Measurements from ENCODE around the gene INIP. TPM values are rescaled to one million over a fixed set of nuclear protein-coding genes. Genes with fewer than 3 reads are reported as not detected.
"Not testable (repeated sequence)": the region's sequence is repeated elsewhere in the genome, so short reads cannot be mapped to it uniquely, and the experiment has no call there.

INIP gene
- total RNA-seq, 1 donor from 2014 or later, result 7.3 TPM

DNA sequence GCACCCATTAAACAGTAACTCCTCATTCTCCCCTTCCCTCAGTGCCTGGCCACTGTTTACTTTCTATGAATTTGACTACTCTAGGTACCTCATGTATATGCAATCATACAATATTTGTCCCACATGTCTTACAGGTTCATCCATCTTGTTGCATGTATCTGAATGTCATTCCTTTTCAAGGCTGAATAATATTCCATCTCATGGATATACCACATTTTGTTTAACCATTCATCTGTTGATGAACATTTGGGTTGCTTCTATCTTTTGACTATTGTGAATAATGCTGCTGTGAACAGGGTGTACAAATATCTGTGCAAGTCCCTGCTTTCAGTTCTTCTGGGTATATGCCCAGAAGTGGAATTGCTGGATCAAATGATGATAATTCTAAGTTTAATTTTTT, 40.9 kb downstream of the INIP start:
- ATAC-seq, result no peak
- DNase-seq (ENCODE audit: low spot score), result no peak

DNA sequence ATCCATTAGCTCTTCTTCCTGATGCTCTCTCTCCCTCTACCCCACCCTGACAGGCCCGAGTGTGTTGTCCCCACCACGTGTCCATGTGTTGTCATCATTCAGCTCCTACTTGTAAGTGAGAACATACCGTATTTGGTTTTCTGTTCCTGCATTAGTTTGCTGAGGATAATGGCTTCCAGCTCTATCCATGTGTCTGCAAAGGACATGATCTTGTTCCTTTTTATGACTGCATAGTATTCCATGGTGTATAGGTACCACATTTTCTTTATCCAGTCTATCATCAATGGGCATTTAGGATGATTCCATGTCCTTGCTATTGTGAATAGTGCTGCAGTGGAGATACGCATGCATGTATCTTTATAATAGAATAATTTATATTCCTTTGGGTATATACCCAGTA, 44.7 kb downstream of the INIP start:
- ATAC-seq; DNase-seq (ENCODE audit: low spot score): not testable (repeated sequence)

DNA sequence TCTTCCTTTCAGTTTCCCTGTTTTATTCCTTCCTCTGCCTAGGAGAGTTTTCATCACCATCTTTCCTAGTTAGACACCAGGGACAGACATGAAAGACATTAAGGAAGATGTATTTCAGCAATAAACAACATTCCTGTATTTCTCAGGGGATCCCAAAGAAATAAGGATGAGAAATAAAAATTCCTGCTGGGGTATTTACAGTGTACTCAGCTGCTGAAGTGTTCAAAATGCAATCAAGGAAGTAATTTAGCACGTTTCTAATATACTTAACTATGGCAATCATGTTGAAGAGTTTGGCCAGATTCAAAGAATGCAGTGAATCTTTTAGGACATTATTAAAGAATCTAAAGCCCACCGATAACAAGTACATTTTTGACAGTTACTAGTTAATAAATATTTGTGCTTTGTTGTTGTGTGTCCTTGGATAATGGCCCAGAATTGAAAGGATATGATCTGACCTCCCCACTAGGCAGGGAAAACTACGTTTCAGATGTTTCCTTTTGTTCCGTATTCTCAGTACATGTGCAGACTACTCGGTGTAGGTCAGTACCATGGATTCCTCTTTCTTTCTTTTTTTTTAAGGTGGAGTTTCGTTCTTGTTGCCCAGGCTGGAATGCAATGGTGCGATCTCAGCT, 46.8 kb downstream of the INIP start:
- no peak for DNase-seq (ENCODE audit: low spot score)

DNA sequence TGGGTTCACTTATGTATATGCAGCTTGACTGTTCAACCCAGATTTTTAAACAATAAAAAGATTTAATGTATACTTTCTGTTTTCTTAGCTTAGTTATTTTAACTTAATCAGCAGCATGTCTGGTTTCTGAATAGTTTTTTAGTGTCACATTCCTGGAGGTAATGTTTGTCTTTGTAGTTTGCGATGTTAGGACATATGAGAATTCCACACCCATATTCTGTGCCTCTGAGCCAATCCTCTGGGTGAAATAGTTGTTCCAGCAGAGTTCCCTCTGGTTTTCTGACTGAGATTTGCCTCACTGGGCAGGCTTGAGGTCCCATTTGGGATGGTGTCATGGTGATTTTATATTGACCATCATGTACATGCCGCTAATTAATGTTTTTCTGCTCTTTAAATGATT, 48.6 kb downstream of the INIP start:
- no peak for ATAC-seq

More for the DNA sequence above, 46.8 kb downstream of the INIP start:
- ATAC-seq, result no peak

DNA sequence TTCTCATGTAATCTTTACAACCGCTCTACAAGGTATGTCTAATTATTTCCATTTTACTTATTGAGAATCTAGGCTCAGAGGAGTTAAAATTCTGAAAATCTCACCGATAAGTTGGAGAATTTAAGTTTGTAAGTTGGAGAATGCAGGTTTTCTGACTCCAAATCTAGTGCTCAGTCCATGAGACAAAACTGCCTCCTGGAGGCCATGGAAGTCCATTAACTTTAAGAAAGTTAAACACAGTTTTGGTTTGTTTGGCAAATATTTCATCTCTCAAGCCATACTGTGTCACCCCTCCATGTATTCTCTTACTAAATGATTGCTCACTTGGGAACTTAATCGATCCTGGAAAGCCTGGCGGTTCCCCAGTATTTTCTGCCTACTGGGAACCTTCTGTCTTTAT, 52.6 kb downstream of the INIP start:
- DNase-seq (ENCODE audit: low spot score) (no peak), ATAC-seq (no peak)

More for the DNA sequence above, 48.6 kb downstream of the INIP start:
- no peak for DNase-seq (ENCODE audit: low spot score)

DNA sequence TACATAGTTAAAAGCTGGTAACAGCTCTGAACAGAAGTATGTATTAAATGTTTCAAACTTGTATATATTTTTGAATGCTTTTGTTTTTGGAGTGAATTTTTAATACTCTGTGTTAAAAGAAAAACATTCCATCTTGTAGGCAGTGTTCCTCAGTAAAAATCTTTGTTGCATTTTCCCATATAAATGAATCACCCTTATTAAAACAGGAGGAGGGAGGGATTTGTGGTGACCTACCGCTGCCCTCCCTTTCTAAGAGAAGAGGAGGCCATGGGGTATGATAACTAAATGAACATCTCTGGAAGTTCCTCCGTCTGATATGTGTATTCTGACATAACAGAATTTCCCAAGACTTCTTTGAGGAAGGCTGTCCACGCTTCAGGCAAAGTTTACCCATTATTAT, 53.4 kb downstream of the INIP start:
- DNase-seq (ENCODE audit: low spot score) (no peak), ATAC-seq (no peak)

DNA sequence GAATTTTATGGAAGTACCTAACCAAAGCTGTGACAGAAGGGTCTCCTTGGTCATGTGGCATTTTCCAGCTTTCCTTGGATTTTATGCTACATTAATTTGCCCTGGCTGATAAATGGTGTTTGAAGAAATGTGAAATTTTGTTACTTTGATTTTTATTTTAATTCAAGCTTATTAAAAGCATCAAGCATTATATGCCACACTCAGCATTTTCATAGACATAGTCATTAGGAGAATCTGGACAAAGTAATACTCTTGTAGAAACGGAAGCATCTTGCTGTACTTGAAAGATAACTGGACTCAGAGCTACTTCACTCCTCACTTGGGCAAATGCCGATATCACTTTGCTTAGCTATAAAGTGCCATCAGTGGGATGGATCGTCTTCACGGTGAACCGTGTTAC, 54.2 kb downstream of the INIP start:
- no peak for DNase-seq (ENCODE audit: low spot score)
- no peak for ATAC-seq

DNA sequence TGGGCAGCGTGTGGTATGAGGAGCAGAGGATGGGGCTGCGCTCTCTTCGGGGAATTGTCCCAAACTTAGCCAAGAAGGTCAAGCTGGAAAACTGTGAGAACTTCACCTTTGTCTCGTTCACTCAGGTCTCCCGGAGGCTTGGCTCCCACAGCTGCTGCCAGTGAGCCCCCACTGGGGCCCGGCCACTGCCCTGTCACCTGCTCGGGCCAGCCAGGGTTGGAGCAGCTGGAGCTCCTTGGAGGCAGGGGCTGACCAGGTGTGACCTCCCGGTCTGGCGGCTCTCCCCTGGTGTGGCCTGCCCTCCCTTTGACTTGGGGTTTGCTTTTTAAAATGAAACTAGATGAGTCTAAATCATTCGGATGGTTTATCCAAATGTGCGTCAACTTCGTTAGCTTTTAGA, 58.0 kb downstream of the INIP start:
- DNase-seq (ENCODE audit: low spot score) (no peak), ATAC-seq (no peak)

DNA sequence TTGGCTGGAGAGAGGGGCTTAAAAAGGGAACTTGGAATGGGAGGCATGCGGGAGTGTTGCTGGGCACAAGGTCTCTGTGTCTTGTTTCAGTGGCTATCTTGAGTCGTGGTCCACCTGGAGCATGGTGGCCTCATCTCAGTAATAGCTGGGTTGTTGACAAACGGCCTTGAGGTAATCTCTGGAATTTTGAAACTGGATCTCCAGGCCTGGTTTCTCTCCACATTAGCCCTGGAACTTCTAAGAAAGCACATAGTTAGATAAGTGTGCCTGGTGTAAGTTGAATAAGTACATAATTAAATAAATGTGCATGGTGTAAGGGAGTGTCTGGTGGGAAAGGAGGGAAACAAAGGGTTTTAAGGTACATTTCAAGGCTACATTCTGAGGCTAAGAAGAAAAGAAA, 62.2 kb downstream of the INIP start:
- ATAC-seq, result no peak
- no peak for DNase-seq (ENCODE audit: low spot score)

DNA sequence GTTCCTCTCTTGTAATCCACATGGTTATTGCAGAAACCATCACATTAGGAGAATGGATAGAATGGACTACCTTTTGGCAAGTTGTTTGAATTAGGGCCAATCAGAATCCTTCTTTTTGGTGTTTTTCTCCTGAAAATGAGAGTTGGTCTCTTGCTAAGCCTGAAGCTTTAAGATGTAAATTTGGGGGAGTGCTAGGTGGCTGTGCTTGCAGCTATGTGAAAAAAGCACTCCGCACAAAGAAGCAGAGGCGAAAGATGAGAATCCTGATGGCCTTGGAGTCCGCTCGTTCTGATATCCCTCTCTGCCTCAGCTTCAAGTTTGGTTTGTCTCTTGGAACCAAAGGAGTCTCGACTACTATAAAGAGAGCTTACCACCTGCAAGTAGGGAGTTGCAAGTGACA, 63.6 kb downstream of the INIP start:
- DNase-seq (ENCODE audit: low spot score) (no peak), ATAC-seq (no peak)

DNA sequence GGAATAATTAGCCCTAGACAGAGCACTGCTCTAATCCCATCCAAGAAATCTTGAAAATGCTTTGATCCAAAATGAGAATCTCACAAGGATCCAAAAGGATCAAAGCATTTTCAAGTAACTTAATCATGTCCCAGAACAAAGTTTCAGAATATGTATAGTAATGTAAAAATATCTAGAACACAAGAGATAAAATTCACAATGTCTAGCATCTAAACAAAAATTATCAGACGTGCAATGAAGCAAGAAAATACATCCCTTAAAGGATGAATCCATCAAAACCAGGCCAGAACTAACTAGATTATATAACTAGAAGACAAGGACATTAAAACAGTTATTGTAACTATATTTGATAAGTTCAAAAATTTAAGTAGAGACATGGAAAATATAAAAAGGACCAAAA, 69.3 kb downstream of the INIP start:
- DNase-seq (ENCODE audit: low spot score) (no peak), ATAC-seq (no peak)

DNA sequence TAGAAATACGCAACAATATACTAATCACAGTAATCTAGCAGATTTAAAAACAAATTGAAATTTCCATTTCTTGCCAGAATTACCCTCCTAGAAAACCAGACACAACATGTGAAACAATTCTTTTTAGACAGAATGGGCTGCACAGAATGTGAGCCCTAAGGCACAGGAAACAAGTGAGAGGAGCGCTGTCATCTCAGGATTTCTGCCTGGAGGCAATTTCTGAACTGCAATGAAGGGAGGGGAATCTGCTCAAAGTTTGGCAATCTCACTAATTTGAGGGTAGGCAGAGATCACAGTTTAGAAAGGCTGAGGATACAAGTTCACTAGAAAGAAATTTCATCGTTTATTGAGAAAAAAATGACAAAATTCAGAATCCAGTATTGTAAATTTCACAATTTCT, 70.3 kb downstream of the INIP start:
- no peak for DNase-seq (ENCODE audit: low spot score)
- ATAC-seq, result no peak

DNA sequence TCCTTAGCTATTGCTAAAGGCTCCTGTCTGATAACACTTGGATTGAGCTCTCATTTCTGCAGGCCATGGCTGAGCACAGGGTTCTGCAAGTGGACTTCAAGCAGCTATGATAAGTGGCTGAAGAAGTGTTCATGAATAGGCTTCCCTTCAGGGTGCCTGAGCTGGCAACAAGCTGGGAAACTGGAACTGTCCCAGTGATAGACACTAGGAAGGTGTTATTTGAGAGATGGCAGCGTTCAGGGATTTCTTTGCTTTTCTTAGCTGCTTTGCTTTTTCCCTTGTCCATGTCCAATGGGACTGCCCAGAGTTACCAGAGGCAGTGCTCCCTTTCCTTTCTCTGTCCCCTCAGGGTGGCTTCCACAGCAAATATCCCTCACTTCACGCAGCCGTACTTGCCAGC, 75.8 kb downstream of the INIP start:
- DNase-seq (ENCODE audit: low spot score) (no peak), ATAC-seq (no peak)

DNA sequence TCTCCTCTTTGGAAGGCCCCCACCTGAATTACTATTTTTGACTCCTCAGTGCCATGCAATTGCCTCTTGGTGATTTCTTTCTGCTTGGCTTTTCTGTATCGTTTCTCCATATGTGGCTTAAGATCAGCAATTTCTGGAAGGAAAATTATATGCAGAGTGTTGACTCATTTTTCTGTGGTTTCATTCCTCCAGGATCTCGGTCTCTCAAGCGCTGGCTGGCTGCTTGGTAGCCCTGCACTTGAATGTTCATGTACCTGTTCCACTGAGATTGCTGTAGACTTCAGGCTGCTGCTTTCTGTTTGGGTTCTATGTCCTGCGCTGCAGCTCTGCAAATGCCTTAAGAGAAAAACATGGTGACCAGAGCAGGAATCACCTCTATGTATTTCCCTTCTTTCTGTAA, 77.6 kb downstream of the INIP start:
- ATAC-seq (no peak), DNase-seq (ENCODE audit: low spot score) (no peak)

Other genes starting within 250 kb of the INIP start
- gene KIAA1958, start 231.3 kb downstream of the INIP start, total RNA-seq, result 7.8 TPM
- 6.0 TPM for gene SNX30, start 32.6 kb upstream of the INIP start, total RNA-seq
- not detected for gene SLC46A2, start 172.8 kb upstream of the INIP start, total RNA-seq

Data from left lobe of liver (tissue), 2 donors.